PC-3 (cell line): ENCODE measurements around the gene CLASP1. TPM values are rescaled to one million over a fixed set of nuclear protein-coding genes. Genes with fewer than 3 reads are reported as not detected.

Experiments used
- ATAC-seq: fragments of 200-7000 bp; cut with Tn5 transposase; 2 replicates; pipeline ENCODE4 v1.9.1; 2020; ENCODE audit warnings: mild to moderate bottlenecking, moderate library complexity
- BruUV-seq: library from RNA; stranded (reverse); fragments of 400-500 nt; replicated peaks from 2 replicates; lab custom pipeline; 2021; lab: Mats Ljungman, UMichigan
- CTCF ChIA-PET: fragments of 300-600 bp; sonication (Branson Sonifier 250); formaldehyde crosslinking; loops from one replicate; lab custom pipeline; 2022; ENCODE audit warnings: antibody characterized with exemption; lab: Charles Lee
- POLR2A ChIA-PET: fragments of 300-600 bp; sonication (Branson Sonifier 250); formaldehyde crosslinking; loops from one replicate; lab custom pipeline; 2022; ENCODE audit warnings: antibody characterized with exemption; ENCODE audit not compliant: unreplicated experiment; lab: Charles Lee
- DNase-seq: peaks from one replicate; pipeline ENCODE4 v3.0.0-alpha.2; 2015
- H2AFZ ChIP-seq: fragments of 300-600 bp; sonication (generic); 2 replicates; pipeline ENCODE4 v1.6.0; 2016; ENCODE audit warnings: antibody characterized with exemption, low read length
- H3F3A ChIP-seq: fragments of 300-600 bp; sonication (generic); one replicate; pipeline ENCODE4 v1.6.0; 2017; ENCODE audit warnings: antibody characterized with exemption, low read length, control low read depth, mild to moderate bottlenecking; ENCODE audit not compliant: unreplicated experiment
- H3K27ac ChIP-seq: fragments of 300-600 bp; sonication (generic); 2 replicates; pipeline ENCODE4 v1.5.1; 2016; ENCODE audit warnings: mild to moderate bottlenecking, low read length
- H3K27me3 ChIP-seq: fragments of 300-600 bp; sonication (generic); 2 replicates; pipeline ENCODE4 v1.6.1; 2016; ENCODE audit warnings: low read length, mixed read lengths
- H3K36me3 ChIP-seq: fragments of 300-600 bp; sonication (generic); 2 replicates; pipeline ENCODE4 v1.6.1; 2016; ENCODE audit warnings: low read depth, mixed run types, low read length, mixed read lengths
- H3K4me1 ChIP-seq: fragments of 300-600 bp; sonication (generic); 2 replicates; pipeline ENCODE4 v1.5.1; 2016; ENCODE audit warnings: low read length; ENCODE audit not compliant: insufficient read depth
- H3K4me2 ChIP-seq: fragments of 300-600 bp; sonication (generic); 2 replicates; pipeline ENCODE4 v1.6.0; 2016; ENCODE audit warnings: low read length
- H3K4me3 ChIP-seq: fragments of 300-600 bp; sonication (generic); 2 replicates; pipeline ENCODE4 v1.5.1; 2016; ENCODE audit warnings: mild to moderate bottlenecking, low read length, mixed read lengths
- H3K79me2 ChIP-seq: fragments of 300-600 bp; sonication (generic); 2 replicates; pipeline ENCODE4 v1.6.1; 2017; ENCODE audit warnings: low read length, mixed read lengths
- H3K9ac ChIP-seq: fragments of 300-600 bp; sonication (generic); 2 replicates; pipeline ENCODE4 v1.6.0; 2016; ENCODE audit warnings: mild to moderate bottlenecking, low read length
- H3K9me2 ChIP-seq: fragments of 300-600 bp; sonication (generic); replicated peaks from 2 replicates; pipeline ENCODE4 v1.6.1; 2016; ENCODE audit warnings: mixed run types, low read length, mixed read lengths
- H3K9me3 ChIP-seq: fragments of 300-600 bp; sonication (generic); 2 replicates; pipeline ENCODE4 v1.6.1; 2016; ENCODE audit warnings: low read length, mixed read lengths
- H4K20me1 ChIP-seq: fragments of 300-600 bp; sonication (generic); 2 replicates; pipeline ENCODE4 v1.6.1; 2016; ENCODE audit warnings: low read length, mixed read lengths
- CTCF ChIP-seq: fragments of 300-600 bp; sonication (generic); conservative IDR thresholded peaks from 2 replicates; pipeline ENCODE4 v1.5.1; 2017; ENCODE audit warnings: antibody characterized with exemption, low read depth, mild to moderate bottlenecking, low read length
- EZH2 ChIP-seq: fragments of 300-600 bp; sonication (generic); IDR thresholded peaks from one replicate; pipeline ENCODE4 v1.6.1; 2017; ENCODE audit warnings: antibody characterized with exemption, mild to moderate bottlenecking, low read length; ENCODE audit not compliant: unreplicated experiment
- EZH2phosphoT487 ChIP-seq: fragments of 300-600 bp; sonication (generic); IDR thresholded peaks from 2 replicates; pipeline ENCODE4 v1.6.1; 2018; ENCODE audit warnings: mild to moderate bottlenecking, antibody characterized with exemption, low read length, borderline replicate concordance
- intact Hi-C: fragments of 100-400 bp; cut with micrococcal nuclease; formaldehyde crosslinking; loops from 2 replicates; pipeline ENCODE4 v1.9.0; 2023
- total RNA-seq: library from RNA; depleted of rRNA; stranded (reverse); fragments of >200 nt; gene quantifications from 2 replicates; pipeline ENCODE4 v1.2.3, GENCODE V29; 2014

CLASP1 gene
- total RNA-seq, 1 experiment from 2014 or later, result 24.3 TPM

GRCh38 chr2:121489284-121489683 is 160.0 kb downstream of the CLASP1 start:
- Histone ChIP-seq H3K9ac (no peak overlapping the region), H3K9me2 (no peaks in the 10 kb centered on the region), H3F3A (no peaks in the 10 kb centered on the region), H3K4me2 (no peak overlapping the region), H3K79me2 (peaks cover 3% of the 10 kb centered on the region; the same call in 1 of the 2 replicates), H3K4me3 (no peak overlapping the region), H3K4me1 (peaks cover 27% of the 10 kb centered on the region), H3K27ac (no peak overlapping the region), H3K9me3 (no peaks in the 10 kb centered on the region), H4K20me1 (no peaks in the 10 kb centered on the region), H2AFZ (no peak overlapping the region), H3K27me3 (no peaks in the 10 kb centered on the region), H3K36me3 (no peaks in the 10 kb centered on the region)
- peak; percentile 76 for ATAC-seq
- TF ChIP-seq EZH2, result no peak
- no peak for TF ChIP-seq CTCF
- no peak for TF ChIP-seq EZH2phosphoT487
- CTCF ChIA-PET, result interaction anchor here (0.7 kb wide), 1 partner anchor 1989 kb away, joined by 3 read pairs; no protein-coding TSS in a partner anchor
- peak; percentile 54 for DNase-seq
- POLR2A ChIA-PET, result no interaction called here
- intact Hi-C loops, result no loop called here
- no TSS peak for BruUV-seq

GRCh38 chr2:121486191-121486790 is 163.0 kb downstream of the CLASP1 start:
- ATAC-seq, result no peak
- ChIA-PET POLR2A (no interaction called here), CTCF (no interaction called here)
- Histone ChIP-seq H3K4me1 (peaks cover 27% of the 10 kb centered on the region), H3K36me3 (no peaks in the 10 kb centered on the region), H4K20me1 (no peaks in the 10 kb centered on the region), H3K27me3 (no peaks in the 10 kb centered on the region), H3K79me2 (peaks cover 3% of the 10 kb centered on the region; the same call in 1 of the 2 replicates), H3K9me3 (no peaks in the 10 kb centered on the region), H3K9me2 (no peaks in the 10 kb centered on the region), H3K4me3 (no peak overlapping the region), H3K4me2 (no peak overlapping the region), H2AFZ (no peak overlapping the region), H3F3A (no peaks in the 10 kb centered on the region), H3K27ac (no peak overlapping the region), H3K9ac (no peak overlapping the region)
- DNase-seq, result no peak
- TF ChIP-seq EZH2, result no peak
- TF ChIP-seq CTCF, result no peak
- TF ChIP-seq EZH2phosphoT487, result no peak
- BruUV-seq, result no TSS peak
- intact Hi-C loops, result no loop called here

- no peak overlapping the region for H3K4me2 ChIP-seq
- CTCF ChIA-PET, result no interaction called here
Measured at GRCh38 chr2:121485039-121485438, 164.2 kb downstream of the CLASP1 start.

More at GRCh38 chr2:121485039-121485438, 164.2 kb downstream of the CLASP1 start:
- H3K9me2 ChIP-seq, result no peaks in the 10 kb centered on the region
- no peaks in the 10 kb centered on the region for H3K9me3 ChIP-seq
- H3K4me1 ChIP-seq, result peaks cover 27% of the 10 kb centered on the region
- H3K36me3 ChIP-seq, result no peaks in the 10 kb centered on the region; the same call in 1 of the 2 replicates
- no peaks in the 10 kb centered on the region for H3K27me3 ChIP-seq
- no peak overlapping the region for H3K27ac ChIP-seq
- H3K4me3 ChIP-seq, result no peak overlapping the region
- POLR2A ChIA-PET, result no interaction called here
- H2AFZ ChIP-seq, result no peak overlapping the region
- intact Hi-C loops, result no loop called here
- peak; percentile 58 for DNase-seq
- no peaks in the 10 kb centered on the region for H4K20me1 ChIP-seq
- no peaks in the 10 kb centered on the region for H3F3A ChIP-seq
- no TSS peak for BruUV-seq
- peak; percentile 47 for ATAC-seq
- H3K9ac ChIP-seq, result no peak overlapping the region
- TF ChIP-seq EZH2 (no peak), EZH2phosphoT487 (no peak), CTCF (no peak)
- peaks cover 3% of the 10 kb centered on the region; the same call in 1 of the 2 replicates for H3K79me2 ChIP-seq
